Left lung (tissue), 10 donors: ENCODE results near the gene ACER3. TPM values are rescaled to one million over a fixed set of nuclear protein-coding genes. Genes with fewer than 3 reads are reported as not detected.

Experiments
- ATAC-seq: fragments of 200-7000 bp; cut with Tn5 transposase; one replicate; pipeline ENCODE4 v1.9.1; 2020; ENCODE audit warnings: moderate library complexity
- DNase-seq, 4 donors: peaks; one replicate each; pipeline ENCODE4 v3.0.0-alpha.2; 2013 to 2020
- H3K27ac ChIP-seq, 2 donors: fragments of 200-600 bp; sonication (generic) in 1 of 2; one replicate each; pipeline versions ENCODE4 v1.5.0 to v1.8.0; 2020 to 2021
- H3K27me3 ChIP-seq, 2 donors: fragments of 200-600 bp; sonication (generic) in 1 of 2; one replicate each; pipeline versions ENCODE4 v1.5.0 to v1.8.0; 2020 to 2021
- H3K36me3 ChIP-seq, 2 donors: fragments of 200-600 bp; sonication (generic) in 1 of 2; one replicate each; pipeline versions ENCODE4 v1.5.0 to v1.8.0; 2020 to 2021
- H3K4me1 ChIP-seq, 2 donors: fragments of 200-600 bp; one replicate each; pipeline ENCODE4 v1.8.0; 2021
- H3K4me3 ChIP-seq, 2 donors: fragments of 200-600 bp; sonication (generic) in 1 of 2; one replicate each; pipeline versions ENCODE4 v1.5.0 to v1.8.0; 2020 to 2021; ENCODE audit warnings: mild to moderate bottlenecking in 1 of 2
- H3K9me3 ChIP-seq, 2 donors: fragments of 200-600 bp; sonication (generic) in 1 of 2; one replicate each; pipeline versions ENCODE4 v1.5.0 to v1.8.0; 2020 to 2021
- intact Hi-C, 2 donors: fragments of 100-400 bp; cut with DNase I; formaldehyde crosslinking; loops; one replicate each; pipeline versions ENCODE4 v1.11.2 to v1.14.2; 2022
- polyA plus RNA-seq, 6 donors: library from polyadenylated mRNA; unstranded; fragments of 120-200 nt; gene quantifications; one replicate each; pipeline ENCODE4 v1.2.1, GENCODE V29; 2013; ENCODE audit not compliant: insufficient read length in 6 of 6
- total RNA-seq, 2 donors: library from RNA; stranded (reverse); fragmentation: NEBNext Ultra II Directional; extraction: Animal tissue kit (Norgen Biotek cat#: 25700); gene quantifications; one replicate each; pipeline ENCODE4 v1.2.1, GENCODE V29; 2021
- TF ChIP-seq, protein P1 (sequence below), 2 donors: fragments of 200-600 bp; sonication (generic) in 1 of 2; IDR thresholded peaks; one replicate each; pipeline versions ENCODE4 v1.5.0 to v1.8.0; 2021; ENCODE audit warnings: antibody characterized with exemption in 2 of 2
- donor health status: DM: no; HTN: yes; CAD: no.
- donor health status: DM: no; HTN: no; CAD: no.

ACER3 gene
- total and polyA plus RNA-seq, 8 donors: 17.5 to 46.5 (median 24.6) TPM

DNA sequence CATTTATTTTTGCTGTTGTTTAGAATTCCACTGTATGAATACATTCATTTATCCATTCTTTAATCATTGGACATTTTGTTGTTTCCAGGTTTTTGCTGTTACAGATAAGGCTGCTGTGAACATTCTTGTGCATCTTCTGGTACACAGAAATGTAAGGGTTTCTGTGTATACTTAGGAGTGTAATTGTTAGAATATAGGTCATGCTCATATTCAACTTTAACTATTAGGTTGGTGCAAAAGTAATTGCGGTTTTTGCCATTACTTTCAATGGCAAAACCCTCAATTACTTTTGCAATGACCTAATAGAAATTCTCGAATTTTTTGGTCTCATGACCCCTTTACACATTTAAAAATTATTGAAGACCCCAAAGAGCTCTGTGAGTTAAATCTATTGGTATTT, 17.3 kb downstream of the ACER3 start:
- H3K36me3 ChIP-seq: no peaks in the 10 kb centered on the region
- peaks cover 0 to 4% of the 10 kb centered on the region in 2 donors for H3K4me1 ChIP-seq
- DNase-seq: no peak
- no peaks in the 10 kb centered on the region for H3K27me3 ChIP-seq
- TF ChIP-seq, protein P1, sequence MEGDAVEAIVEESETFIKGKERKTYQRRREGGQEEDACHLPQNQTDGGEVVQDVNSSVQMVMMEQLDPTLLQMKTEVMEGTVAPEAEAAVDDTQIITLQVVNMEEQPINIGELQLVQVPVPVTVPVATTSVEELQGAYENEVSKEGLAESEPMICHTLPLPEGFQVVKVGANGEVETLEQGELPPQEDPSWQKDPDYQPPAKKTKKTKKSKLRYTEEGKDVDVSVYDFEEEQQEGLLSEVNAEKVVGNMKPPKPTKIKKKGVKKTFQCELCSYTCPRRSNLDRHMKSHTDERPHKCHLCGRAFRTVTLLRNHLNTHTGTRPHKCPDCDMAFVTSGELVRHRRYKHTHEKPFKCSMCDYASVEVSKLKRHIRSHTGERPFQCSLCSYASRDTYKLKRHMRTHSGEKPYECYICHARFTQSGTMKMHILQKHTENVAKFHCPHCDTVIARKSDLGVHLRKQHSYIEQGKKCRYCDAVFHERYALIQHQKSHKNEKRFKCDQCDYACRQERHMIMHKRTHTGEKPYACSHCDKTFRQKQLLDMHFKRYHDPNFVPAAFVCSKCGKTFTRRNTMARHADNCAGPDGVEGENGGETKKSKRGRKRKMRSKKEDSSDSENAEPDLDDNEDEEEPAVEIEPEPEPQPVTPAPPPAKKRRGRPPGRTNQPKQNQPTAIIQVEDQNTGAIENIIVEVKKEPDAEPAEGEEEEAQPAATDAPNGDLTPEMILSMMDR (IDR thresholded peaks at IDR 0.05): no peak
- intact Hi-C loops: no loop called here
- no peak overlapping the region for H3K4me3 ChIP-seq
- no peak for ATAC-seq
- no peaks in the 10 kb centered on the region for H3K9me3 ChIP-seq
- H3K27ac ChIP-seq: no peak overlapping the region

DNA sequence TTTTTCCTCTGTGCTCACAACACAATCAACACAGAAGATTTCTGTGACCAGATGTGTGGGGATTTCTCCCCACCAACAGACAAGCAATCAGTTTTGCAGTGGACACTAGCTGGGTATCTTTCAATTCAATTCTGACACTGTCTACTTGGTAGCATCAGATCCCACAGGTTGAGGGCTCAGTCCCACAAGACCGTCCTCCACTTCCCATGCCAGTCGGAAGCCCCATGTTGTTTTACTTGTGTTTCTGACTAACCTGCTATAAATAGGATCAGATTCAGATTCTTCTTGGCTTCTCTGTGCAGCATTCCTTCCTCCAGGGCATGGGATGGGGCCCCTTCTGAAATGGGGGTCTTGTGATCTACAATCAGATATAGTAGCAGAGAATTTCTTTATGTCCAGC, 19.6 kb downstream of the ACER3 start:
- intact Hi-C loops: no loop called here
- no peak for ATAC-seq
- TF ChIP-seq, protein P1 (IDR thresholded peaks at IDR 0.05): no peak
- H3K9me3 ChIP-seq: no peaks in the 10 kb centered on the region
- no peaks in the 10 kb centered on the region for H3K27me3 ChIP-seq
- DNase-seq: no peak
- no peaks in the 10 kb centered on the region for H3K36me3 ChIP-seq
- no peak overlapping the region for H3K4me3 ChIP-seq
- peaks cover 0 to 23% of the 10 kb centered on the region in 2 donors for H3K4me1 ChIP-seq
- no peak overlapping the region for H3K27ac ChIP-seq

DNA sequence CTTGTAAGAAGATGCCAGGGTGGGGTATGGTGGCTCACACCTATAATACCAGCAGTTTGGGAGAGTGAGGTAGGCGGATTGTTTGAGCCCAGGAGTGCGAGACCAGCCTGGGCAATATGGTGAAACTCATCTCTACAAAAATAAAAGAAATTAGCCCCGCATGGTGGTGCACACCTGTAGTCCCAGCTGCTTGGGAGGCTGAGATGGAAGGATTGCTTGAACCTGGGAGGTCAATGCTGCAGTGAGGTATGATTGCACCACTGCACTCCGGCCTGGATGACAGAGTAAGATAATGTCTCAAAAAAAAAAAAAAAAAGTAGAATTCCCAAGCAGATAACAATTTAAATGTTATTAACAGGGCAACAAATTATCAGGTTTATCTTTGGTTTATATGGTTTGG, 20.2 kb downstream of the ACER3 start:
- Histone ChIP-seq H3K4me1 (peaks cover 0 to 30% of the 10 kb centered on the region in 2 donors), H3K4me3 (no peak overlapping the region), H3K9me3 (no peaks in the 10 kb centered on the region), H3K36me3 (no peaks in the 10 kb centered on the region), H3K27ac (no peak overlapping the region), H3K27me3 (no peaks in the 10 kb centered on the region)
- TF ChIP-seq, protein P1 (IDR thresholded peaks at IDR 0.05): no peak
- ATAC-seq: no peak
- intact Hi-C loops: no loop called here
- no peak for DNase-seq

DNA sequence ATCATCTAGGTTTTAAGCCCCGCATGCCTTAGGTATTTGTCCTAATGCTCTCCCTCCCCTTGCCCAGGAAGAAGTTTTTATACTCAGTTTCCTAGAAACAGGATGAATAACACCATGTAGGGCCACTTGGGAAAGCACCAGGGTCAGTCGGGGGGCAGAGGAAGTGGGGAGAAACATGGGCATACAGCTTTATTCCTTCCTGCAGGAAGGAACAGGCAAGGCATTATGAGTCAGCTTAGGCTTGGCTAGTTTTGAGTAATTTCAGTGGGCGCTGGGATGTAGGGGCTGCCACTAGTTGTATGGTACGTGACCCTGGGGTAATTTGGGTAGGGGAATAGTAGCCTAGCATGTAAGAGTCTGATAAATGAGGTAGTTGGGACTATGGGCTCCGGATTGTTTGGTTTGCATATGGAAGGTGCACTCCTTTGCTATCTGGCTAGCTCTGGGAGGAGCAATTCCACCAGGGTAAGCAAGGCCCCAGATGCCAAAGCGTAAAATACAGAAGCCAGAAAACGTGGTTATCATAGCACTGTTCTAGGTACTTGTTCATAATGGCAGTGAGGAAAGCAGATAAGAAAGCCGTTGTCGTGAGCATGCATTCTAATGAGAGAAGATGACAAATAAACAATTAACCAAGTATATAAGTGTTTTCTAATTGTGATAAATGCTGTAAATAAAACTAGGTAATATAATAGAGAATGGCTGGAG, 24.8 kb downstream of the ACER3 start:
- intact Hi-C loops: no loop called here
- H3K4me1 ChIP-seq: peaks cover 0 to 37% of the 10 kb centered on the region in 2 donors
- ATAC-seq: peak; percentile 73
- DNase-seq: peak in 1 of 4 donors; percentile 39
- H3K27ac ChIP-seq: no peak overlapping the region
- no peaks in the 10 kb centered on the region for H3K27me3 ChIP-seq
- no peak overlapping the region for H3K4me3 ChIP-seq
- H3K9me3 ChIP-seq: no peaks in the 10 kb centered on the region
- H3K36me3 ChIP-seq: no peaks in the 10 kb centered on the region
- TF ChIP-seq, protein P1 (IDR thresholded peaks at IDR 0.05): no peak

DNA sequence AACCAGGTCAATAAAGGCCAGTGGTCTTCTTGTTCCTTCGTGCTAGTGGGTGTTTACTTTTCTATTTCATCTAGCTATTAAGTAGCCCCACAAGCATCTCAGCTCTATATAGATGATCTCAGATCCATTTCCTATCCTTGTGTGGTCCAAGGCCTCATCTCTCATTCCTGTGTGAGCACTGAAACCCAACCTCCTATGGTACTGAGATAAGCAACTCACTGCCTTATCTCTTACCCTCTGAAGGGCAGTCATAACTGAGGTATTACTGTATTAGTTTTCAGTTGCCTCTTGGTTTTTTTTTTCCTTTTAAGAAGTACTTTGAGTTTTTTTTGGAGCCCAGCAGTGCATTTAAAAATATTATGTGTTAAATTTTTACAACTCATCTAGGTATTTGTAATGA, 28.3 kb downstream of the ACER3 start:
- H3K27me3 ChIP-seq: no peaks in the 10 kb centered on the region
- H3K4me1 ChIP-seq: peaks cover 0 to 35% of the 10 kb centered on the region in 2 donors
- H3K9me3 ChIP-seq: no peaks in the 10 kb centered on the region
- no peak overlapping the region for H3K27ac ChIP-seq
- intact Hi-C loops: no loop called here
- ATAC-seq: no peak
- no peaks in the 10 kb centered on the region for H3K36me3 ChIP-seq
- TF ChIP-seq, protein P1 (IDR thresholded peaks at IDR 0.05): no peak
- no peak for DNase-seq
- H3K4me3 ChIP-seq: no peak overlapping the region
